GM18511 (cell line): ENCODE measurements around the gene TBC1D4.

Source experiments
- ATAC-seq: cut with Tn5 transposase; IDR thresholded peaks from one replicate; pipeline ENCODE4 v1.9.1; 2021; ENCODE audit warnings: mild to moderate bottlenecking, moderate library complexity; ENCODE audit not compliant: unreplicated experiment

The TBC1D4 gene

DNA sequence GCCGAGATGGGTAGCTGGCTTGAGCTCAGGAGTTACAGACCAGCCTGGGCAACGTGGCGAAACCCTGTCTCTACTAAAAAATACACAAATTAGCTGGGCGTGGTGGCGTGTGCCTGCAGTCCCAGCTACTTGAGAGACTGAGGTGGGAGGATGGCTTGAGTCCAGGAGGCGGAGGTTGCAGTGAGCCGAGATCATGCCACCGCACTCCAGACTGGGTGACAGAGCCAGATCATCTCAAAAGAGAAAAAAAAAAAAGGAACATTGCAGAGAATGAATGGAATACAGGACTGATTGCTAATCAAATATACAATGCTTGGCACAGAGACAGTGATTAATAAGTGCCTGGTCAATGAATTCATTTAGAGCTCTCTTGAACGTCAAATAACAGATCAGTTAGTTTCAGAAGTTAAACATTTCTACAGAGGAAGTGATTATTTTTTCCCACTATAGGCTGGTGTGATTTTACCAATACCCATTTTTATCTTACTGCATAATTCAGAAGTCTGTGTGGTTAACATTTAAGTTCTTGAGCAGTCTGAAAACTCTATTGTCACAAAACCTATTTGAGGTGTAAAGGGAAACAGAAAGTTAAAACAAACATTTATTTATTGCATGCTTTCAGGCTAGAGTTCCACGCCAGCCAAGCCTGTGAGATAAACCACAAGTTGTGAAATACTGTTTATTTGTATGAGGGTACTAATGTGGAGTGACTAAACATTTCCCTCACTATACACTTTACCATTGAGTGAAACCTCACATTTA lies 7.7 kb upstream of the TBC1D4 start:
- peak; percentile 87 for ATAC-seq

DNA sequence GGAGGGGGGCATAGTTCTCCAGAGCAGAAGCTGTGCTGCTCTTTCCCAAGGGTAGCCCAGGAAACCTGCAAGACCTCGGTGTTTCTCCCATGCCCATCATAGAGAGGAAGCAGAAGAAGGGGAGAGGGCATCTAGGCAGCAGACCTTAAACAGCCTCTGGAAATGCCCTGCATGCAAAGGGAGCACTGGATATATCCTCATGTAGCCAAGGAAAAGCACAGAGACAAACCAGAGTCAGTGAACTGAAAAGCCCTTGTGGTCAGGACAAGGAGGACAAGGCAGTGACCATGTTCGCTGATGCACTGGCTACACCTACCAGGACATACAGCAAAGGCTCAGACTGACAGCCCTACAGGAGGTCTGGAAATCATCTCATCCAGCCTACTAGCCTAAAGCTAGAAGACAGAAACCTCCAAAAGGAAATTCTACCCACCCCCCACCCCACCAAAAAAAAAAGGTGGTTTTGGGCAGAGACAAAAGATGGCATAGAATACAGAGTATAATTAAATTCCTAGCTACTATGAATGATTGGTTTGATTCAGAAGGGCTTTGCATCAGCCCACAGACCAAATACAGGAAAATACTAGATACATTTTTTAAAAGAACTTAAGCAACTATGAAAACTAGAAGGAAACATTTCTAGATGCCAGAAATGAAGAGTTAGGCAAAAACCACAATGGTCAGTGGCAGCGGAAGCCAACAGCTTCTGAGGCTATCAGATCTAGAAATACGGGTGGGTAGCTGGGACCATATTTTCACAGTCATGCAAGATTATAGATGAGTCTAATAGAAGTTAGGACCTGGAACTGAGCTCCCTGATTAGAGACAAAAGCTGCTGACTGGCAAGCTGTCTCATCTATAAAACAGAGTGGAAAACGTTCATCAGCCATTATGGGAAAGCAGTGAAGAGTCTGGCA lies 4.4 kb upstream of the TBC1D4 start:
- no peak for ATAC-seq

DNA sequence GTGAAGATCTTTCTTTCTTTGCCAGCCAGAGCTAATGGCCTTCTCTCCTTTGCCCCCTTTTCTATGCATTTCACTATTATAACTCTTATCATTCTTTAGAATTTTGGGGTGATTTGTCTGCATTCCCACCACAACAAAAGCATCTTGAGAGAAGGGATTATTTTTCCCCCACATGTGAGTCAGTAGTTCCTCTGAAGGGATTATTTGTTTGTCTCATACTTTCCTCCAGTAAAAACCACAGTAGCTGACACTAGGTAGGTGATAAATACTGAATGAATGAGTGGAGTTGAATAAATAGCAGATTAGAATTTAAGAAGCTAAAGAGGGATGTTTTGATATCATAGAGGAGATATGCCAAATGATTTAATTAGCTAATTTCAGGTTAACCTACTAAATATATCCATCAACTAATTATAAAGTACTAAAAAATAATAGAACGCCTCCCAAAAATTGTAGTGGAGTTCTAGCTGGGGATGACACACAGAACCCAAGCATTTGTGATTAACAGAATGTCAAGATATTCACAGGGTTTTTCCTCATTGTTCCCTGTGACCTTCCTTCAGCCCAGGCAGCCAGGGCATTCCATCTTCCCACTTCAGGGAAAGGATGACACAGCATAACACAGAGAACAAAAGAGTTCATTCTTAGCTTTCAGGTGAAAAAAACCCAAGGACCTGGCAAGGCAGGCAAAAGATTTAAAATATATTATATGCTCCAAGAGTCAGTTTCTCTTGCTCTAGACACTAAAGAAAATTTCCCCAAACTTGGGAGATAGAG lies 3.5 kb upstream of the TBC1D4 start:
- no peak for ATAC-seq

DNA sequence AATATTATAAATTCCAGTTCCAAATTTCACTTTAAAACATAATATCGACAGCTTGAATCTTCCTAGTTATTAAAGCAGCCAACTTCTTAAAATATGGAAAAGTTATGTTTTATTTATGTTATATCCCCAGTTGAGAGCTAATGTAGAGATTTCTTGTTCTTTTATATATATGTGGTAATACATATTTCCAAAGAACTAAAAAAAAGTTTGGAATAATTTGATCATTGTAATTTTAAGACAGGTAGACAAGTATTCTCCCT lies 781 bp upstream of the TBC1D4 start:
- no peak for ATAC-seq

DNA sequence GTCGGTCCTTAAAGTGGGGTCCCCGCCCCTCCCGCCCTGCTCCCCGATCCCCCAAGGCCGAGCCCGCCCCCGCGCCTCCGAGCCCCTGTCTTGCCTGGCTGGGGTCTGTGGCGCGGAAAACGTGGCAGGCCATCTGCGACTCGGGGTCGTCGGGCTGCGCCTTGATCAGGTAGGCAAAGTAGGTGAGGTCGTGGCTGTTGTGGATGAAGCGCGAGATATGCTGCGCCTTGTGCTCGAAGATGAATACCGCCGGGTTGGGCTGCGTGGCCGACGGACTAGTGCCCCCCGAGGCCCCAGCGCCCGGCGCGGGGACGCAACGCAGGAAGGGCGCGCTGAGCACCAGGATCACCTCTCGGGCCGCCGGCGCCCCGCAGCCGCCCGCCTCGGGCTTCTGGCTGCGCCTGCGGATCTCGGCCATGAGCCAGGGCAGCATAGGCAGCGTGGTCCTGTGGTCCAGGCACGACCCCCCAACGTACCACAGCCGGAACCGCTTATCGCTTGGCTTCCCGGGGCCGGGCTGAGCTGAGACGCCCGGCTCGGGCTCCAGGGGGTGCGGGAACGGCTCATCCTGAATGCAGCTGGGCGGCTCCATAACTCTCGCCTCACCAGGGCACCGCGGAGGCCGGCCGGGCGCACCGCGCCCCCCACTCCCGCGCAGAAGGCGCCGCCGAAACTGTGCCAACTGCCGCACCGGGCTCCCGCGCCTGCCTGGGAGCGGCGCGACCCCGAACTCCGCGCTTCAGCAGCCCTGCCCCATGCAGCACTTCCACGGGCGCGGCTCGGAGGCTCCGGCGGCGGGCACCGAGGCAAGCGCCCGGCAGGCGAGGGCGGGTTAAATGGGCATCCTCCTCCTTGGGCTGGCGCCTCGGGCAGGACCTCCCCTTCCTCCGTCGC lies 546 bp downstream of the TBC1D4 start:
- peak; percentile 31 for ATAC-seq

DNA sequence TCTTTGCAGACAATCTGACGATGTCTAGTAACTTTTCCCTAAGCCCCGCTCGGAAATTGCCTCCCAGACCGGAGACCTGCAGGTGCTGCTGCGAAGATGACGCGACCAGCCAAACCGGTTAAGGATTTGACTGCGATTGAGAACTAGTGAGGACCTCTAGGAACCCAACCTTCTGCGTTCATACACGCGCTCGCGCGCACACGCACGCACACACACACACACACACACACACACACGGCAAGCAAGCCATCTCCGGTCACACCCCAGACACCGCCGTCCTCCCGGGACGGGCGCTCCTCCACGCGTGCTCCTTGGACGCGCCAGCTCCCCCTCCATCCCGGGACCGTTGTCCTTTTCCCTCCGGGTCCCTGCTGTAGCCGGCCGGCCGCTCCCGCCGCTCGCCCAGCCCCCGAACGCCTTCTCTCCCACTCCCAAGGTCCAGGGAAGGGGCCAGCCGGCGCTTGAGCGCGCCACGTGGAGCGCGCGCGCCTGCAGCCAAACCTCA lies 1.2 kb downstream of the TBC1D4 start:
- peak; percentile 15 for ATAC-seq

DNA sequence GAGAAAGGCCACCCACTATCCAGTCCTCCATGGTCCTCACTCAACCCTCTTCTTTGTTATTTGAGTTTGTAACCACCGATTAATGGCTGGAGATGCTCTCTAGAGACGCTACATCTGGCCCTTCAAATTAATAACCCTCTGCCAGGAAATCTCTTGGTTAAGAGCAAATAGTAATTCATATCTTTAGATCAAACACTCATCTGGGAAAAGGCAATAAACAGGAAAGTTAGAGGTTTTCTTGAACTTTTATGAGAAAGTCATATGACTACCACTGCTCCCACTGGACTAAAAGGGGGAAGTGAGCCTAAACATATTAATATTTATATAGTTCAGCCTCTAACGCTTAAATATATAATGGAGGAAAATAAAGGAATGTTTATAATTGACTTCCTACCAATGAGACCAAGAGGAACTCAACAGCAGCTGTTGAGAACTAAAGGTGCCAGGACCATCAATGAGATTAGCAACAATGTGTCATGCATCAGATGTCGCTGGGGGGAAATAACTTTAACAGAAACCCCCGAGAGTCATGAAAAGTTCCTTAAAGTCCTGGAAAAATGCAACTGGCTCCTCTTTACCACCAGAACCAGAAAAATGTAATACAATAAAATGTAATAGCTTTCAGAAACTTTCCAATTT lies 2.7 kb downstream of the TBC1D4 start:
- no peak for ATAC-seq

DNA sequence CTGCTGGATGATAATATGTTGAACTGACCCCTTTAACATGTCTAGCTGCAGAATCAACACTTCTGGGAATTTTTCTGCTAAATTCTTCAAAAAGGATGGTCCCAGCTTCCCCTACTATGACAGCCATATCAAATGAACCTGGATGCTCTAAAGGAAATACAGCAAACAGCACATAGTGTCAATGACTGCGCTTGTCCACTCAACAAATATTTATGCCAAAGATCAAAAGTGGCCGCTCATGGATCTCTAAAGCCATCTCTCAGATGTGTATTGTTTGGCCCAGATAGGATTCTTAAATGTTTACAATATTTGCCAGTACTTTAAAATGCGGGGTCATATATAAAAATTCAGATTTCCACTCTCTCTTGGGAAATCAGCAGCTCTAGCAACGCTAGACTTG lies 3.3 kb downstream of the TBC1D4 start:
- ATAC-seq = no peak

DNA sequence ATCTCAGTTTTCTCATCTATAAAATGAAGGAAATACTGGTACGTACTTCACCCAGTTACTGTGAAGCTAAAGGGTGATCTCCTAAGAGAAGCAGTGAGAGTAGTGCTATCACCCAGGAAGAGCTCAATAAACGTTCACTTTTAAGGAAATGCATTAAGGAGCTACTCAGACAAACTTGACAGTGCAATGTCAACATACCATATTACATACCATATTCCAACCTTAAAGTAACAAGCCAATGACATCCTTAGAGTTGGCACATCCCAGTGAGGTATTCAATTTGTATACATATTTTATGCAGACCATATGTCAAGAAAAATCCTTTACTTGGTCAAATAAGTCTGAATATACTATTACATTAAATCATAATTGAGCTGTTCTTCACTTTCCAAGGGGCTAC lies 7.0 kb downstream of the TBC1D4 start:
- ATAC-seq = no peak

DNA sequence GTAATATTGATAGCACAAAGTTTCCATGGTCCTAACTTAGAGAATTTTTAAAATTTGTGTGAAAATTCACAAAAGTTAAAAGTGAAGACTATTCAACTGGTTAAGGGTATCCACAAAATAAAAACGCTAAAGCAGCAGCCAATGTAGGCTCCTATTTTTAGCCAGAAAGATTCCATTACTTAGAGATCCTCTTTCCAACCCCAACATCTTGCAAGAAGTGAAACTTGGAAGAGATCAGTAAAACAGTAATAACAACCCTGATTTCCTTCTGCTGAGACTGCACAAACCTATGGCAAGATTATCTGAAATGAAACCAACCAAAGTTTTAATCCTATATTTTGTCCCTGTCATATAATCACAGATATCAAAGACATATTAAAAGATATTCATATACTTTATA lies 8.5 kb downstream of the TBC1D4 start:
- ATAC-seq = no peak

DNA sequence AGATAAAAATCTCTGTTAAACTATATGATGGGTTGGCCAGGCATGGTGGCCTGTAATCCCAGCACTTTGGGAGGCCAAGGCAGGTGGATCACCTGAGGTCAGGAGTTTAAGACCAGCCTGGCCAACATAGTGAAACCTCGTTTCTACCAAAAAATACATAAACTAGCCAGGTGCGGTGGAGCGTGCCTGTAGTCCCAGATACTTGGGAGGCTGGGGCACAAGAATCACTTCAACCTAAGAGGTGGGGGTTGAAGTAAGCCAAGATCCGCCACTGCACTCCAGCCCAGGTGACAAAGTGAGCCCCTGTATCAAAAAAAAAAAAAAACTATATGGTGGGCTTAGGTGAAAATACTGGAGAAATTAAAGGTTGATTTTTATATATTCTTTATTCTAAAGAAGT lies 11.3 kb downstream of the TBC1D4 start:
- ATAC-seq = no peak

DNA sequence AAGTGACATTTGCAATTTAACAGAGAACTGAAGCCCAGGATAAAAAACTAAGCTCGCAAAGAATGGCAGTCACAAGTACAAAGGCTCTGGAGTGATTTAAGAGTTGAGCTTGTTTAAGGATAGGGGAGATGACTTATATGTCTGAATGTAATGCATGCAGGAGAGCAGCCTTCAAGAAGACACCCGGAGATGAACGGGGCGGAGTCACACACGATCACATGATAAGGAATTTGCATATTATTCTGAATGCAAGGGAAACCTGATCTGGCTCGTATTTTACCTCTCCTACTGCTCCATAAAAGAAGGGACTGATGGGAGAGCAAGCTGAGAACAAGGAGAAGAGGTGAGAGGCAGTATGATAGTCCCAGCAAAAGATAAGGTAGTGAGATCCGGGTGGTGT lies 12.9 kb downstream of the TBC1D4 start:
- ATAC-seq = no peak

DNA sequence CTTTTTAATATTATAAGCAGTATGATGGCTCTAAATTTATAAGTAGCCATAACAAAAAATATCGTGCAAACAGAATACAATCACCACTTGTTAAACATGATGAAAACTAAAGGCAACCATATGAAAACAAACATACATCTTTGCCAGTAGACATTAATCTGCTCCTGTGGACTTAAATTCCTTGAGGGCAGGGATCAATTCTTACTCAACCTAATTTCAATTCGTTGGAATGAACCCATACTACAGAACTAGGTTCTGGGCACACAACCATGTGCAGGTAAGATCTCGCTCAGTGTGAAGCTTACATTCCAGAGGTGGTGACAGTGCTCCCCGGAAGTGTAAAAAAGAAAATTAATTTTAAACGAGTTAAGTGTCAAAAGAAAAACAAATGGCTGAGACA lies 13.4 kb downstream of the TBC1D4 start:
- ATAC-seq = no peak

DNA sequence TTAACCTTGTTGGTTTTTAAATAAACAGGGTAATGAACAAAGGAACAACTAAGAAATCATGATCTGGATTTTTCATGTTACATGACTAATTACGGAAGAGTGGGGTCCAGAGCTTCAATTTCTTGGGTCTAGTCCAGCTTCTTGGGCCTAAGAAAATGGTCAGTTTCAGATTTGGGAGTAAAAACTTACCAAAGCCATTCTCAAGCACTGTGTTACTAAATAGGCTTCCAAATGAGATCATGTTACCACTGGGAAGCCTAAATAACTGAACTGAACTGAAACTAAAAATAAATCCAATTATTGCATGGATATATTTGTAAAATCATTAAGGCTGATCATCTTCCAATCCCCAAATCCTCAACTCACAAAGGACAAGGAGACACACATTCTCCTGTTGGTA lies 13.9 kb downstream of the TBC1D4 start:
- no peak for ATAC-seq

DNA sequence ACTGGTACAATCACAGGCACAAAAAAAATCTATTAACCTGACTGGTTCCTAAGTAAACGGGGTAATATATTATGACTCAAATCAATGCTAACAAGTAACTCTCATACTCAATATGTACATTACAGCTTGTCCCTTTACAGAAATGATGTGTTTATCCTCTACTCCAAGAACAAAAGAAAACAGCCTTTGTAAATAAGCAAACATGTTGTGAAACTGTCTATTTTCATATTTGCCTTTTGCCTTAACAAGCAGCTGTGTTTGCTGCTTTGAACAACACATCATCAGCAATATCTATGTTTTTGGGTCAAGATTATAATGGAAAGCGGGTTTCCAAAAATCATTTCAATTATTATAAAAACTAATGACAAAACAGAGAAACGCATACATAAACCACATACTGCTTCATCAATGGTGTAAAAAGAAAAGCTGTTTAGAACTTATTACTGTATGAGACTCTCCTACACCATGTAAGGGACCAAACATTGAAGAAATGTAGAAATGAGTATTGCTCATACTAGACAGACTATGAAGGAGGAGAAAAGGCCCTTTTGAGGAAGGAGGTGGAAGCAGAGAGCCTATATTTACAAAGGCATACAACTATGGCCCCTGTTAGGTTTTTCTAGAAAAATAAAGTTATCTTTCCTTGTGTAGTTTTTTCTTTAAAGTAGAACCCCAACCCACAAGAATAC lies 14.8 kb downstream of the TBC1D4 start:
- ATAC-seq = peak; percentile 51

DNA sequence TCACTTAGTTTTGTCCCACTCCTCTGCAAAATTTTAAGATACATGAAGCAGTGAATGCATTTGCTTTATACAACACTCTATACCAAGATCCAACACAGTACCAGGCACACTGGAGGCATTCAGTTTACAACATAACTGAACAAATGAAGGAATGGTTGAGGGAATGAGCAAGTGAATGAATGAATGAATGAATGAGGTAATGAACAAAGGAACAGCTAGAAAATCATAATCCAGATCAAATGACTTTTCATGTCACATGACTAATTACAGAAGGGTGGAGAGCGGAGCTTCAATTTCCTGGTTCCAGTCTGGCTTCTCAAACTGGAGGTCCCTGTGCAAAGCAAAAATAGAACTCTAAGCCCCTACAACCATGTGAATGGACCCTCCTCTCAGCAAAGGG lies 16.7 kb downstream of the TBC1D4 start:
- ATAC-seq = no peak

DNA sequence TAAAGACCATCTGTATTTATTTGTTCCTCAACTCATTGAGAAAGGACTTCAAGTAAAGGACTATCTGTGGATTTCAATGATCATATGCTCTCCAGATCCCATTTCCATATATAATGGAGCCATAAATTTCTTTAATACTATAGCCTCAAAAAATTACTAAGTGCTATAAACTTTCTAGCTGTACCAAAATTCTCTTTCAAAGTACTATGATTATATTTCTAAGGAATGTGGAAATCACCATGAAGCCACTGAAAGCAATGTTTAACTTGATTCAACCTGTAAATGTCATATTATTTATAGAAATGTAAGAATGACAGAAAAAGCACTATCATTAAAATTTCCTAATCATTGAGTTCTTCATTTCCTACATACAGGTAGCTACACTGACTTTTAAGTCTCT lies 20.7 kb downstream of the TBC1D4 start:
- ATAC-seq = no peak

DNA sequence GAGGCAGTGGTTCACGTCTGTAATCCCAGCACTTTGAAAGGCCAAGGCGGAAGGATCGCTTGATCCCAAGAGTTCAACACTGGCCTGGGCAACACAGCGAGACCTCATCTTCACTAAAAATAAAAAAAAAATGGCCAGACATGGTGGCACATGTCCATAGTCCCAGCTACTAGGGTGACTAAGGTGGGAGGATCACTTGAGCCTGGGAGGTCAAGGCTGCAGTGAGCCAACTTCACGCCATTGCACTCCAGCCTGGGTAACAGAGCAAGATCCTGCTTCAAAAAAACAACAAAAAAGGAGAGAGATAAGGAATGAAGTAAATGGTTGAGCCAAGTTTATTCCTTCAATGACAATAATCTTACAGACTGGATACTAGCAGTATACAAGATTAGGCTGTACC lies 21.3 kb downstream of the TBC1D4 start:
- no peak for ATAC-seq

DNA sequence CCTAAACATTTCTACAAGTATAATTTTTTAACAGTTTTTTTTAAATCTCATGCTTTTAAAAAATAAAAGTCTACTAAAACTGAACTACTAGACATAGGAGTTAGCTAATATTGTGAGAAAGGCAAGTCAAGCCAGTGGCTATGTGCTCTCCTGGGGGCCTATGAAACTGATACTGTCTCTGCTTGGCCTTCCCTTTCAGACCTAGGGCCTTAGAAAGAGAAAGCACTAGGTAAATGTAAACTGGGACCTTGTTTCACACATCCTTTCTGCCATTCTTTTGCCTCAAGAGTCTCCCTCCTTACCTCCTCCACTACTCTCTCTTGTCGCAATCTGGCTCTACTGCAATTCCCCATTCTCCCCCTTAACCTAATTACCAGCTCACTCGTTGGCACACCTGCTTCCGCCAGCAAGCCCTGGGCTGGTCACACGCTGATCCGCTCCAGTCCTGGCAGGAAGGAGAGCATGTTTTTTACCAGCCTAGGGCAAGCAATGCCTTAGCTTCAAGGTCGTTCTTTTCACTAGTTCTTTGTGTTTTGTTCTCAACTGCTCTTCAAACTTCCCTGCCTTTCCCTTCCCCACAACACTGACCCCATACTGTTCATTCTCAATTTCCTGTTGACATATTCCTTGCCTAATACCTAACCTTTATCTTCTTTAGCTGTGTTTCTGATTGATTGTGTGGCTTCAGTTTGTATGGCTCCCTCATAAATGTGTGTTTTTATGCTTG lies 23.1 kb downstream of the TBC1D4 start:
- ATAC-seq = peak; percentile 99
